GM06990 (cell line): ENCODE data around the gene PDCD6IP.
A peak's percentile ranks its signal among the peaks of the same experiment; 100 is the strongest.
"Not testable (repeated sequence)": the region's sequence is repeated elsewhere in the genome, so short reads cannot be mapped to it uniquely, and the experiment has no call there.

Experiments used
- DNase-seq: peaks from one replicate; pipeline ENCODE4 v3.0.0-alpha.2; 2011; ENCODE audit not compliant: insufficient read length; ENCODE audit errors: extremely low read depth
- H3K27me3 ChIP-seq: replicated peaks from 2 replicates; pipeline ENCODE4 v1.6.0; 2011; ENCODE audit warnings: low read length; ENCODE audit not compliant: control insufficient read depth, insufficient read depth
- H3K36me3 ChIP-seq: 2 replicates; pipeline ENCODE4 v1.5.1; 2011; ENCODE audit warnings: low read length; ENCODE audit not compliant: control insufficient read depth, insufficient read depth
- H3K4me3 ChIP-seq: replicated peaks from 2 replicates; pipeline ENCODE4 v1.5.1; 2011; ENCODE audit warnings: low read depth, mild to moderate bottlenecking, control low read depth, low read length
- TF ChIP-seq, protein P1 (sequence below): IDR thresholded peaks from 2 replicates; pipeline ENCODE4 v1.5.1; 2011; ENCODE audit warnings: low read length, control low read depth, mild to moderate bottlenecking, inconsistent platforms; ENCODE audit not compliant: insufficient read depth, poor library complexity, severe bottlenecking

The PDCD6IP gene

GRCh38 chr3:33798418-33799201 is at the start of gene PDCD6IP:
Gene PDCD6IP, plus strand, starts transcription at chr3:33798630. Its CDS starts 99 bp downstream, at chr3:33798729.
- DNase-seq: peak; percentile 96
- no peaks in the 10 kb centered on the region for H3K27me3 ChIP-seq
- peak within 1 kb of the TSS; percentile 79 for H3K4me3 ChIP-seq
- no peaks in the 10 kb centered on the region; the same call in 1 of the 2 replicates for H3K36me3 ChIP-seq
- TF ChIP-seq, protein P1, sequence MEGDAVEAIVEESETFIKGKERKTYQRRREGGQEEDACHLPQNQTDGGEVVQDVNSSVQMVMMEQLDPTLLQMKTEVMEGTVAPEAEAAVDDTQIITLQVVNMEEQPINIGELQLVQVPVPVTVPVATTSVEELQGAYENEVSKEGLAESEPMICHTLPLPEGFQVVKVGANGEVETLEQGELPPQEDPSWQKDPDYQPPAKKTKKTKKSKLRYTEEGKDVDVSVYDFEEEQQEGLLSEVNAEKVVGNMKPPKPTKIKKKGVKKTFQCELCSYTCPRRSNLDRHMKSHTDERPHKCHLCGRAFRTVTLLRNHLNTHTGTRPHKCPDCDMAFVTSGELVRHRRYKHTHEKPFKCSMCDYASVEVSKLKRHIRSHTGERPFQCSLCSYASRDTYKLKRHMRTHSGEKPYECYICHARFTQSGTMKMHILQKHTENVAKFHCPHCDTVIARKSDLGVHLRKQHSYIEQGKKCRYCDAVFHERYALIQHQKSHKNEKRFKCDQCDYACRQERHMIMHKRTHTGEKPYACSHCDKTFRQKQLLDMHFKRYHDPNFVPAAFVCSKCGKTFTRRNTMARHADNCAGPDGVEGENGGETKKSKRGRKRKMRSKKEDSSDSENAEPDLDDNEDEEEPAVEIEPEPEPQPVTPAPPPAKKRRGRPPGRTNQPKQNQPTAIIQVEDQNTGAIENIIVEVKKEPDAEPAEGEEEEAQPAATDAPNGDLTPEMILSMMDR: peak; percentile 28

- no peaks in the 10 kb centered on the region for H3K27me3 ChIP-seq
- H3K36me3 ChIP-seq: no peaks in the 10 kb centered on the region
- no peak overlapping the region for H3K4me3 ChIP-seq
- DNase-seq: no peak
- TF ChIP-seq, protein P1: no peak
Measured at GRCh38 chr3:33749546-33750210, 48.8 kb upstream of the PDCD6IP start.

GRCh38 chr3:33750211-33750548 is 48.2 kb upstream of the PDCD6IP start:
- TF ChIP-seq, protein P1: no peak
- DNase-seq: no peak
- Histone ChIP-seq H3K36me3 (no peaks in the 10 kb centered on the region), H3K27me3 (no peaks in the 10 kb centered on the region), H3K4me3 (no peak overlapping the region)

DNA sequence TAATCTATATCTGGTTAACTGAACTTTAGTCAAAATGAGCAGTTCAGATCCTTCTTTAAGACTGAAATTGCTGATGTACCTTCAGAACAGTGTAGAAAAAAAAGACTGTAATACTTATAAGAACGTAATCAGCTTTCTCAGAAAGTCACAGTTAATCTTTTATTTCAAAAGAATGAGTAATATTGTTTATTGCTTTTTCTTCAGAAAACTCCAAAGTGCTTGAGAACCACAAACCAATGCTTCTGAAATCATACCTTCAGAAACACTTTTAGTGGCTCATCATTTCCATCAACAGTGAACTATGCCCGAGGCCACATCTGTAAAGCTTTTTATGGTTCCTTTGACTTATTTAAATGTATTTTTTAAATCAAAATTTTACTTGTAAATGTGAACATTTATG is 47.1 kb upstream of the PDCD6IP start:
- H3K36me3 ChIP-seq: no peaks in the 10 kb centered on the region
- TF ChIP-seq, protein P1: no peak
- DNase-seq: no peak
- H3K4me3 ChIP-seq: no peak overlapping the region
- no peaks in the 10 kb centered on the region for H3K27me3 ChIP-seq

GRCh38 chr3:33754391-33754790 is 44.0 kb upstream of the PDCD6IP start:
- DNase-seq, H3K27me3 ChIP-seq, H3K36me3 ChIP-seq, H3K4me3 ChIP-seq: not testable (repeated sequence)

GRCh38 chr3:33758281-33758680 is 40.1 kb upstream of the PDCD6IP start:
- H3K4me3 ChIP-seq: no peak overlapping the region
- H3K36me3 ChIP-seq: no peaks in the 10 kb centered on the region
- no peaks in the 10 kb centered on the region for H3K27me3 ChIP-seq
- TF ChIP-seq, protein P1: no peak
- DNase-seq: no peak
